SIG-M5 (cell line): ENCODE measurements around the gene RGS6.

Experiments
- DNase-seq: peaks from one replicate; lab custom pipeline; 2025; lab: John Stamatoyannopoulos, UW

Gene RGS6

DNA sequence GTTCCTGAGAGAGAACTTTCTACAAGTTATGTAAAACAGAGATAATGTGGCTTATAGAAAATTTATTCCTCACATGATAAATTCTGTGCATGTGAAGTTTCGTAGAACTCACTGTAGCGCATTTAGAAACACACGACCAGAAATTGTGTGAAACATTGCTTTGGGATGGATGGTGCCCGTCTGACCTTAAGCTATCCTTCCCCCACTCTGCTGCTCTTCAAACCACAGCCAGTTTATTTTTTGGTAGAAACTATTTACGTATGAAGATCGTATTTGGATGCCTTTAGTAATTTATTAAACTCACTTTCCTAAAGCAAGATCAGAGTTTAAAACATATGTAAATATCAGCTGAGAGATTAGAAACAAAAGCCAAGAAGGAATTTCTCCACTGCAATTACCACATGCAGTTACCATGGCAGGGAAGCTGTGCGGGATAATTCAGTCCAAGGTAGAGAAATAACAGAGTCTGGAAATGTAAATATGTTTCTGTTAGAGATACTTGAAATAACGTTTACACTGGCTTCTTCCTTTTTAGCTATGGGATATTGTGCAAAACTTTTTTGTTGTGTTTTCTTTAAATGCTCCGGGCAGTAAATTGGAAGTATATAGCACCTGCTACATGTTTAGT is 382.7 kb downstream of the RGS6 start:
- no peak for DNase-seq

GRCh38 chr14:72315714-72316113 is 383.5 kb downstream of the RGS6 start:
- no peak for DNase-seq

DNA sequence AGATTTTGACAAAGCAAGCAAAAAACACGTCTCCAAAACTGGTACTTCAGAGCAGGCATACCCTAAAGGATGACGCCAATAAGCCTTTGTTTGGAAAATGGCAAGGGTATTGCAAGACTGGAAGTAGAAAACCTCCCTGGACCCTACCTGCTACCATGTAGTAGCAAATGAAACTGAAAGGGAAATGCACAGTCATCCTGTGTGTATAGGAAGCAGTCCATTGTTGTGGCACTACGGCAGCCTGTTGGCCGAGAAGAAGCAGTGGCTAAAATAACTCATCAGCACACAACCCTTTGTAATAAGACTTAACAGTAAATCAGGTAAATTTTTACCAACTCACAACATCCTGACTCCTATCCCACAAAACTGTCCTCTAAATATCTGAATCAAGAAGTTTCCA is 386.4 kb downstream of the RGS6 start:
- DNase-seq = no peak

GRCh38 chr14:72332046-72332445 is 399.8 kb downstream of the RGS6 start:
- DNase-seq = no peak

DNA sequence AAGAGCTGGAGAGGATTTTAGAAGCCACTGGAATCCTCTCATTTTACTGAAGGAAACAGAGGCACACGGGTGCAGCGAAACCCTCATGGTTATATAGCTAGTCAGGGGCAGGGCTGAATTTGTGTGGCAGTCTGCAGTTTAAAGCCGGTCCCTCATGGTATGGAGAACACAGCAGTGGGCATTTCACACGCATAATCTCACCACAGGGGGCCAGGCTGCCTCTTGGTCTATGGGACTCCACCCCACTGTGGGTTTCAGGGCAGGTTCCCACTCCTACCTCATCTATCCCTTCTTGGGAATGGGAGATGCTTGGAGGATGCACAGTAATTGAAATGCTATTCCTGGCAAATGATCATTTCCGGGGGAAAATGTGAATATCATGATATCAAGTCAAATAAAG is 400.6 kb downstream of the RGS6 start:
- DNase-seq = no peak

DNA sequence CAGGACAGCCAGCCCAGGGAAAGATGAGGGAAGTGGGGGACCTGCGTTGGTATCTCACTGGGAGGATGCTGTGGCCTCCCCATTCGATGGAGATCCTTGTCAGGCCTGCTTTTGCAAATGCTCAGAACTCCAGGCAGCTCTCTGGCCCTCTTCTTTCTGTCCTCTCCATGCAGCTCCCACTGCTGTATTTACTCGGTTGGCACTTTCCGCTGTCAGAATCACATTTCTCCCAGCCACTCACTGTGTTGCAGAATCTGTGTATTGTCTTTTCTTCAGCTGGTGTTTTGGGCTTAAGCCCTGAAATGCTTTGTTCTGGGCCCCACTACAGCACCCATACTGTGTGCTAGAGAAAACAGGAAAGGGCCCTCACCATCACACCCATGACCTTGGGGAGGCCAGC is 401.1 kb downstream of the RGS6 start:
- no peak for DNase-seq

DNA sequence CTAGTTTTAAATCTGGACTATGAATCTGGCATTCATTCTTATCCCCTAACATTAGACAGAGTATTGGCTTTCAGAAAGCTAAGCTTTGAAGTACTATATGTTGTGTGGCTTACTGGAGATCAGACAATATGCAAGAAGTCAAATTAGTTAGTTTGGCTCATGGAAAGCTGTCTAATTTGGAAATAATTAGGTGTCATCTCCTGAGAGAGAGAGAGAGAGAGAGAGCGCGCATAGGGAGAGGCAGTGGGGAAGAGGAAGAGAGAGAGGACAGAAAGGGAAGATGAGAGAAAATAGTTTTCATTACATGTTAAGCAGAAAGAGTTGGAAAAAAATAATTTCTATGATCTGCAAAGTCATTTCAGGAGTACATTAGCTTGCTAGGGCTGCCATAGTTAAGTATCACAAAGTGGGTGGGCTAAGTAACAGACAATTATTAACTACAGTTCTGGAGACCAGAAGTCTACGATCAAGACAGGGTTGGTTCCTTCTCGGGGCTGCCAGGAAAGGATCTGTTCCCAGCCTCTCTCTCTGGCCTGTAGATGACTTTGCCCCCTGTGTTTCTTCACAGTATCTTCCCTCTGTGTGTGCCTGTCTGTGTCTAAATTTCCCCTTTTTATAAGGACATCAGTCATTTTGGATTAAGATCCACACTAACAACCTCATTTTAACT is 404.2 kb downstream of the RGS6 start:
- DNase-seq = no peak

- DNase-seq = no peak
Measured at GRCh38 chr14:72341237-72341636, 409.0 kb downstream of the RGS6 start.

GRCh38 chr14:72341686-72342085 is 409.5 kb downstream of the RGS6 start:
- DNase-seq = no peak

GRCh38 chr14:72347118-72347517 is 414.9 kb downstream of the RGS6 start:
- DNase-seq = no peak

DNA sequence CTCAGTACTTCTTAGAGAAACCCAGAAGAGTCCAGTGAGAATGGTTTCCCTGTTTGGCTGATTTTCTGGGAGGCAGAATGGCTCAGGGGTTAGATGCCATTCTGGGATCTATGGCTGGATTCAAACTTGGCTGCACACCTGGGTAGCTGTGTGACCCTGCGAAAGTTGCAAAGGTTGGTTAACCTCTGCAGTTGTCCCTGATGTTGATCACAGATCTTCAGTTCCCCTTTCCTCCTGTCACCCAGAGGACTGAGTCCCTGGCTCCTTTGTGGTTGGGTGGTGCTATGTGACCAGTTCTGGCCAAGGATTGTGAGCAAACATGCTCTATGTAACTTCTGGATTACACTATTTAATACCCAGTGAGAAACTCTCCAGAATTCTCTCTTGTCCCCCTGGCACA is 418.0 kb downstream of the RGS6 start:
- no peak for DNase-seq

DNA sequence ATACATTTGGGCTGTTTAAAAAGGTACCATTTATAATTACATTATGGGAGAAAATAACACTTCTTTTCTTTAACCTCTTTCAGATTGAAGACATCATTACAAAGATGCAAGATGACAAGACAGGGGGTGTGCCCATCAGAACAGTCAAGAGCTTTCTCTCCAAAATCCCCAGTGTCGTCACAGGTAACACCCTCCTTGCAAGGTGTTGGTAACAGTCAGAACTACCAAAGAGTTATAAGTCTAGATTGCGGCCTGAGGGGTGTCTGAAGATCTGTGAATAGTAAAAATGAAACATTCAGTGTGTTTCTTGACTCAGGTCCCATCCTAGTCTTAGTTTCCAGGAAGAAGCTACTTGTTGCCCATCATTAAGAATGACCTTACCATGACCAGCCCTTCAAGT is 419.8 kb downstream of the RGS6 start:
- no peak for DNase-seq

DNA sequence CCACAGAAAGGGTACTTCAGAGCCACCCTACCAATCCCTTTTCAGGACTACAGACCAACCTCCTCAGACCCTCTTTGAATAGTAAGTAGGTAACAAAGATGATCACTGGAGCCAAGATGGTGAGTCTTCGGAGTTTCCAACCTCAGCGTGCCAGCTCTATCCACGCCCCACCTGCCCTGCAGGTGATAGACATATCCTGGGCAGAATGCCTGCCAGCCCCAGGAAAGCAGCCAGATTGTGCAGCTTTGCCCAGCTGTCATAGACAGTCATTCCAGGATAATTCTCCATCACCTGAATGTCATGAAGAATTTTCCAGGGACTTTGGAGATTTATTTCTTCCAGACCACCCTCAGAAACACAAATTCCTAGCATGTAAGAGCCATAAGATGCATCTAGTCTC is 434.4 kb downstream of the RGS6 start:
- DNase-seq = no peak

- DNase-seq = no peak
Measured at GRCh38 chr14:72369106-72369505, 436.9 kb downstream of the RGS6 start.

GRCh38 chr14:72377016-72377415 is 444.8 kb downstream of the RGS6 start:
- DNase-seq = no peak

DNA sequence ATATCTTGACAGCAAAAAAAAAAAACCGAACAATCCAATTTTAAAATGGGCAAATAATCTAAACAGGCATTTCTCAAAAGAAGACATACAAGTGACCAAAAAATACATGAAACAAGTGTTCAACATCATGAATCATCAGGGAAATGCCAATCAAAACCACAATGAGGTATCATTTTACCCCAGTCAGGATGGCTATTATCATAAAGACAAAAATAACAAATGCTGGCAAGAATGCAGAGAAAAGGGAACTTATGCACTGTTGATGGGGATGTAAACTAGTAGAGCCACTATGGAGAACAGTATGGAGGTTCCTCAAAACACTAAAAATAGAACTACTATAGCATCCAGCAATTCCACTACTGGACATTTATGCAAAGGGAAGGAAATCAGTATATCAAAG is 448.2 kb downstream of the RGS6 start:
- no peak for DNase-seq

DNA sequence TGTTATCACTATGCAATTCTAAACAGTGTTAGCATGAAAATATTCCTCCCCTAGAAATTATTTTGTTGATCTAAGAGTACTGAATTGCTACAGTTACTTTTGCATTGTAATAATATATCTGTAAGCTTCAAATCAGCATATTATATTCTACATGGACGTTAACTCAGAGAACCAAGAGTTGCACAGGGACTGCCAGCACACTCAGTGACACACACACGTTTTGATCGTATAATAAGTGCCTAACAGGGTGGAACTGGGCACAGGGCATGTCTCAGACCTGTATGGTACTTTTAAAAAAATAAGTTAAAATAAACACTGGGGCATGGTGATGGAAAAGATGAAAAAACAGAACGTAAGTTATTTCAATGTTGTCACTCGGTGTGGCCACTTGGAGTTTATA is 451.6 kb downstream of the RGS6 start:
- no peak for DNase-seq

DNA sequence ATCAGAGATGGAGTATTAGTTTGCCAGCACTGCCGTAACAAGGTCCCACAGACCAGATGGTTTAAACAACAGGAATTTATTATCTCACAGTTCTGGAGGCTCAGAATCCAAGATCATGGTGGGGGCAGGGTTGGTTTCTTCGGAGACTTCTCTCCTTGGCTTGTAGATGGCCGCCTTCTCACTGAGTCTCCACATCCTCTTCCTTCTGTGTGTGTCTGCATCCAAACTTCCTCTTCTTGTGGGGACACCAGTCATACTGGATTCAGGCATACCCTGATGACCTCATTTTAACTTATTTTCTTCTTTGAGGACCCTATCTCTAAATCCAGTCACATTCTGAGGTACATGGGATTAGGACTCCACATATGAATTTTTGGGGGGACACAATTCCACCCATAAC is 455.5 kb downstream of the RGS6 start:
- no peak for DNase-seq

- DNase-seq = no peak
Measured at GRCh38 chr14:72389200-72389599, 457.0 kb downstream of the RGS6 start.

DNA sequence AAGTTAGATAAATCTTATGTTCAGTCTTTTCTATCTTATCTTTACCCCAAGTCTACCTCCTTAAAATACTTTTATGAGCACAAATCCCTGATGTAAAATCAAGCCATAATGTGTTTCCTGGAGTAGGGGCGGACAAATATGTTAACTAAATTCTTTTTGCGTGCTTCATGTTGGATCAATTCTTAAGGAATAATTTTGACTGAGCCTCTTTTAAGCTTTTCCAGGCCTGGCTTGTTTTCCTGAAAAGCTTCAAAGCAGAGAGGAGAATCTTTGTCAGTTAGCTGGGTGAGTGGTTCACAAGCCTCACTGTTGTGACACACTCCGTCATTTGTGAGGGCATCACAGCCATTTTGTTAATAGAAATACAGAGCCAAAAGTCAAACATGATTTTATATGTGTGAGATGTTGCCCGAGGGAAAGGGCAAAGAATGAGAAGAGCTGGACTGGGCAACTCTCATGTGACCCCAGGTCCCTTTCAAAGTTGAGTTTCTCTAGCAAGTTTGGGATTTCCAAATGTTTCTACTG is 468.9 kb downstream of the RGS6 start:
- no peak for DNase-seq

GRCh38 chr14:72401632-72402376 is 469.6 kb downstream of the RGS6 start:
- DNase-seq = no peak

DNA sequence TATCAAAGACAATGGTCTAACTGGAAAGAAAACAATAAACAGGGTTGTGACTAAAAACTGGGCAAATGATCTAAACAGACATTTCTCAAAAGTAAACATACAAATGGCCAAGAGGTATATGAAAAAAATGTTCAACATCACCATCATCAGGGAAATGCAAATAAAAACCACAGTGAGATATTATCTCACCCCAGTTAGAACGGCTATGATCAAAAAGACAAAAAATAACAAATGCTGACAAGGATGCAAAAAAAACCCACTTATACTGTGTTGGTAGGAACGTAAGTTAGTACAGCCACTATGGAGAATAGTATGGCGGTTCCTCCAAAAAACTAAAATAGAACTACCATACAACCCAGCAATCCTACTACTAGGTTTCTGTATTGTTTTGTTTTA is 470.1 kb downstream of the RGS6 start:
- no peak for DNase-seq

DNA sequence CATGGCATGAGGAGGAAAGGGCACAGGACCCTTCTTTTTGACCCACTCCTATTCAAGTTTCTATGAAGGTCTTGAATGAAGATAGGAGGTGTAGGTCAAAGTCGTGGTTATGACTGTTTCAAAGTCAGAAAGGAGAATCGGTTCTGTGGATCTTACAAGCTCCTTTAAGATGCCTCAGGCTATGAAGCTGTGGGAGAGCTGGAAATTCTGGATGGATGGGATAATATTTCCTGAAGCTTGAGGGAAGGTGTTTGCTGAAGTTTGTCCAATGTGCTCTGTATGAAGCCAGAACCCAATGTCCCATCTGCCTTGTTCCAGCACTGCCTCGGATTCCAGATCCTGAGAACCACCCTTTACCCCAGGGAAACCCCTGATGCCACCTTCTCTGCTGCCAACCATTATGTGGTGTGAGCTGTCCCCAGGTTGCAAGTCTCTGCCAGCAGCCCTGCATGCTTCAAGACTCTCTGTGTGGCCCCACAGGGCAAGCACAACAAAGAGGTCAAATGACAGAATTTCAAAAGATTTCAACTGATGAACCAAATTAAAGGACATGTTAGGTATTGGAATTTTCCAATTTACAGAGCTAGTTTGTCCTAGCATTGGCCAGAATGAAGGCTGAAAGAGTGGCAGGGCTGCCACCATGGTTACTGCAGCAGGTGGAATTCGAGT is 472.0 kb downstream of the RGS6 start:
- no peak for DNase-seq
